Muscle of leg (tissue), 16 donors: ENCODE results near the gene ZNF568. TPM values are rescaled to one million over a fixed set of nuclear protein-coding genes. Genes with fewer than 3 reads are reported as not detected.

Experiments
- DNase-seq: peaks from one replicate; pipeline ENCODE4 v3.0.0; 2013
- H3K27ac ChIP-seq: one replicate; pipeline ENCODE4 v1.5.1; 2013; ENCODE audit warnings: mild to moderate bottlenecking, low read length, control low read depth
- H3K27me3 ChIP-seq: one replicate; pipeline ENCODE4 v1.6.1; 2013; ENCODE audit warnings: low read length; ENCODE audit not compliant: control insufficient read depth, insufficient read depth
- H3K36me3 ChIP-seq: one replicate; pipeline ENCODE4 v1.6.1; 2013; ENCODE audit warnings: low read length; ENCODE audit not compliant: control insufficient read depth, insufficient read depth
- H3K4me1 ChIP-seq: one replicate; pipeline ENCODE4 v1.6.1; 2013; ENCODE audit warnings: low read length; ENCODE audit not compliant: control insufficient read depth, insufficient read depth
- H3K4me3 ChIP-seq: one replicate; pipeline ENCODE4 v1.5.1; 2013; ENCODE audit warnings: low read length, control low read depth
- H3K9me3 ChIP-seq: replicated peaks from 2 replicates; pipeline ENCODE4 v1.6.1; 2013; ENCODE audit warnings: low read depth, low read length; ENCODE audit not compliant: control insufficient read depth
- WGBS: methylation state at CpG from one replicate; pipeline ENCODE4 v1.1.5; 2013; ENCODE audit warnings: missing lambda C conversion rate; ENCODE audit not compliant: insufficient coverage; 5-methylcytosine and 5-hydroxymethylcytosine counted together
- long read RNA-seq, 11 donors: transcript quantifications; one replicate each; lab custom pipeline, GENCODE V29; 2026
- polyA plus RNA-seq, 8 donors: library from polyadenylated mRNA; unstranded; fragments of 120-200 nt; gene quantifications; one replicate each; pipeline versions ENCODE4 v1.2.1 to v1.2.3, GENCODE V29; 2013; ENCODE audit warnings: inconsistent platforms in 1 of 8, low replicate concordance in 1 of 8; ENCODE audit not compliant: insufficient read length in 8 of 8, insufficient read depth in 1 of 8
- total RNA-seq: library from RNA; stranded (reverse); fragments of 120-200 nt; gene quantifications from one replicate; pipeline ENCODE4 v1.2.4, GENCODE V29; 2013

The ZNF568 gene
- 29.8 TPM for total RNA-seq
- polyA plus RNA-seq, result 10 to 100 TPM; 21.9 to 37.4 (median 30.8) TPM
- long read RNA-seq, donor 1, partial matches to known transcripts, result 0 of 3 reads
- long read RNA-seq, donor 1, other reads (novel, unspliced or antisense), result 0 of 3 reads
- long read RNA-seq, donor 2, result 0 reads
- long read RNA-seq, donor 3, transcript ZNF568-208 (3 exons, 1,902 nt), result major isoform, 5 of 8 reads
- long read RNA-seq, donor 3, partial matches to known transcripts, result 0 of 8 reads
- long read RNA-seq, donor 3, other reads (novel, unspliced or antisense), result 0 of 8 reads
- long read RNA-seq, donor 4, partial matches to known transcripts, result 0 of 6 reads
- long read RNA-seq, donor 4, other reads (novel, unspliced or antisense), result 0 of 6 reads
- long read RNA-seq, donor 5, partial matches to known transcripts, result 0 of 6 reads
- long read RNA-seq, donor 5, other reads (novel, unspliced or antisense), result 0 of 6 reads
- long read RNA-seq, donor 6, partial matches to known transcripts, result 0 of 4 reads
- long read RNA-seq, donor 6, other reads (novel, unspliced or antisense), result 0 of 4 reads
- long read RNA-seq, donor 7, partial matches to known transcripts, result 0 of 8 reads
- long read RNA-seq, donor 7, other reads (novel, unspliced or antisense), result 0 of 8 reads
- long read RNA-seq, donor 8, transcript ZNF568-208 (3 exons, 1,902 nt), result major isoform, 5 of 17 reads
- long read RNA-seq, donor 8, partial matches to known transcripts, result 8 of 17 reads
- long read RNA-seq, donor 8, other reads (novel, unspliced or antisense), result 0 of 17 reads
- long read RNA-seq, donor 9, partial matches to known transcripts, result 0 of 6 reads
- long read RNA-seq, donor 9, other reads (novel, unspliced or antisense), result 0 of 6 reads
- long read RNA-seq, donor 10, partial matches to known transcripts, result 0 of 7 reads
- long read RNA-seq, donor 10, other reads (novel, unspliced or antisense), result 0 of 7 reads
- long read RNA-seq, donor 11, partial matches to known transcripts, result 0 of 3 reads
- long read RNA-seq, donor 11, other reads (novel, unspliced or antisense), result 0 of 3 reads

DNA sequence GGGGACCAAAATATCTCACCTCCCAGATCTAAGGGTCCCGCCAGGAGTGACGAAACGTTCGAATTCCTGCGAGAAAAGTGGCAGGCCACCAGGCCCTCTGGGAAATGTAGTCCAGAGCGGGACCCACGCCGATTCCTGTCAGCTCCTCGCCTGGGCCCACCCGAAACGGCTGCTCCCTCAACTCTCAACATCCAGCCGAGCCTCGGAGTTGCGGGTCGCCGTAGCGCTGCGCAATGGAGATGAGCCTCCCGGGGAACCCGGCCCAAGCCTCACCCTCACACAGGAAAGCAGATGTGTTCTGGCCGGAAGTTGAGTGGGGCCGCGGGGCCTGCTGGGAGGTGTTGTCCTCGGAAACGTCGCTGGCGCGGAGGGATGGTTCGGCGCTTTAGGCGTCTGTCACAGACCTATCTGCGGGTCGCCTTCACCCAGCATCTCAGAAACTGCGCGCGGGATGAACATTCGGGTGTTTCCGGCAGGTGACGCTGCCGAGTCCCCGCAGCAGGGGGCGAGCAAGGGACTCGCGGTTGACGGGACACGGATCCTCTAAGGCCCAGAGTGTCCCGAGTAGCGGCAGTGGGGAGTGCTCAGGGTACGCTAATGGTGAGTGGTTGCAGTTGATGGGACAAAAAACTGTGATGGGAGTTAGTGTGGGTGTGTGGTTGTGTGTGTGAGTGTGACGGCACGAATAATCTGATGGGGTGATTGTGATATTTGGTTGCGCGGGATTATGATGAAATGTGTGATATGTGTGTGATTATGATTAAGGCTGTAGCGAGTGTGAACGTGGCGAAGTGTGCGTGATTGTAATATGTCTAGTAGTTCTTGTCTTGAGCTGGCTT, at the start of gene ZNF568, which contains the start of gene ZNF829:
ZNF568 (plus strand) TSS at position 341 of the 839 bp plus-strand sequence. CDS start 6,439 bp downstream, outside the sequence.
ZNF829 (minus strand) TSS at position 300 of the 839 bp plus-strand sequence. CDS start 1,124 bp downstream, outside the sequence.
- H3K9me3 ChIP-seq, result no peaks in the 10 kb centered on the region
- peak; percentile 97 for DNase-seq
- peak within 1 kb of the TSS; percentile 97 for H3K27ac ChIP-seq
- H3K27me3 ChIP-seq, result no peaks in the 10 kb centered on the region
- peaks cover 9% of the 10 kb centered on the region for H3K4me1 ChIP-seq
- under 1% methylated on average over 48 of the region's 57 CpGs for WGBS
- peaks cover 14% of the 10 kb centered on the region for H3K36me3 ChIP-seq
- H3K4me3 ChIP-seq, result peak within 1 kb of the TSS; percentile 87

DNA sequence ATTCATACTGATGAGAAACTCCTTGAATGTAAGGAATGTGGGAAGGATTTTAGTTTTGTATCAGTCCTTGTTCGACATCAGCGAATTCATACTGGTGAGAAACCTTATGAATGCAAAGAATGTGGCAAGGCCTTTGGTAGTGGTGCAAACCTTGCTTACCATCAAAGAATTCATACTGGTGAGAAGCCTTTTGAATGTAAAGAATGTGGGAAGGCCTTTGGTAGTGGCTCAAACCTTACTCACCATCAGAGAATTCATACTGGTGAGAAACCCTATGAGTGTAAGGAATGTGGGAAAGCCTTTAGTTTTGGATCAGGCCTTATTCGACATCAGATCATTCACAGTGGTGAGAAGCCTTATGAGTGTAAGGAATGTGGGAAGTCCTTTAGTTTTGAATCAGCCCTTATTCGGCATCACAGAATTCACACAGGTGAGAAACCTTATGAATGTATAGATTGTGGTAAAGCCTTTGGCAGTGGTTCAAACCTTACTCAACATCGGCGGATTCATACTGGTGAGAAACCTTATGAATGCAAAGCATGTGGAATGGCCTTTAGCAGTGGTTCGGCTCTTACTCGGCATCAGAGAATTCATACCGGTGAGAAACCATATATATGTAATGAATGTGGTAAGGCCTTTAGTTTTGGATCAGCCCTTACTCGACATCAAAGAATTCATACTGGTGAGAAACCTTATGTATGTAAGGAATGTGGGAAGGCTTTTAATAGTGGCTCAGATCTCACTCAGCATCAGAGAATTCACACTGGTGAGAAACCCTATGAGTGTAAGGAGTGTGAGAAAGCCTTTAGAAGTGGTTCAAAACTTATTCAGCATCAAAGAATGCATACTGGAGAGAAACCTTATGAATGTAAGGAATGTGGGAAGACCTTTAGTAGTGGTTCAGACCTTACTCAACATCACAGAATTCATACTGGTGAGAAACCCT, 38.9 kb upstream of the ZNF568 start:
- Histone ChIP-seq H3K36me3 (peaks cover 16% of the 10 kb centered on the region), H3K27ac (no peak overlapping the region), H3K27me3 (no peaks in the 10 kb centered on the region), H3K9me3 (peaks cover 64% of the 10 kb centered on the region), H3K4me3 (no peak overlapping the region), H3K4me1 (no peaks in the 10 kb centered on the region)
- WGBS, result 98% methylated on average over 6 of the region's 10 CpGs
- no peak for DNase-seq

DNA sequence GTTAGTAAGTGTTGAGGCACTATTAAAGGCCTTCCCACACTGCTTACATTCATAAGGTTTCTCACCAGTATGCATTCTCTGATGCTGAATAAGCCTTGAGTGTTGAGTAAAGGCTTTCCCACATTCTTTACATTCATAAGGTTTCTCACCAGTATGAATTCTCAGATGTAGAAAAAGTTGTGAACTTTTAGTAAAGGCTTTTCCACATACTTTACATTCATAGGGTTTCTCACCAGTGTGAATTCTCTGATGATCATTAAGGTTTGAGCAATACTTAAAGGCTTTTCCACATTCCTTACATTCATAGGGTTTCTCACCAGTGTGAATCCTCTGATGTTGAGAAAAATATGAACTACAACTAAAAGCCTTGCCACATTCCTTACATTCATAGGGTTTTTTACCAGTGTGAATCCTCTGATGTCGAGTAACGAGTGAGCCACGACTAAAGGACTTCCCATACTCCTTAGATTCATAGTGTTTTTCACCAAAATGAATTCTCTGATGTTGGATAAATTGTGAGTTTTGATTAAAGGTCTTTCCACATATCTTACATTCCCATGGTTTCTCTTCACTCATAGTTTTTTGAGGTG, 24.3 kb upstream of the ZNF568 start:
- Histone ChIP-seq H3K4me3 (no peak overlapping the region), H3K36me3 (peaks cover 32% of the 10 kb centered on the region), H3K4me1 (no peaks in the 10 kb centered on the region), H3K27me3 (no peaks in the 10 kb centered on the region), H3K9me3 (peaks cover 67% of the 10 kb centered on the region), H3K27ac (no peak overlapping the region)
- DNase-seq, result no peak
- WGBS, result no CpG with 5 or more reads among the region's 3 CpGs

DNA sequence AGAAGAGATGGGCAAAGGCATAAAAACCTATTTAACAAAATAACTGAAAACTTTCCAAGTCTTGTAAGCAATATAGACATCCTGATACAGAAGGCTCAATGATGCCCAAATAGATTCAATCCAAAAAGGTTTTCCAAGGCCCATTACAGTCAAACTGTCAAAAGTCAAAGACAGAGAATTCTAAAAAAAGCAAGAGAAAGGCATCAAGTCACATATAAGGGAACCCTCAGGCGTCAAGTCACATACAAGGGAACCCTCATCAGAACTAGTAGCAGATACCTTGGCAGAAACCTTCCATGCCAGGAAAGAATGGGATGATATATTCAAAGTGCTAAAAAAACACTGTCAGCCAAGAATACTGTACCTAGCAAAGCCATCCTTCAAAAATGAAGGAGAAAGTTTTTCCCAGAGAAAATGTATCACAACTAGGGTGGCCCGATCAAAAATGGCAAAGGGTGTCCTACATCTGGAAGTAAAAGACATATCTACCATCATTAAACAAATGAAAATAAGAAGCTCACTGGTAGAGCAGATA, 21.2 kb upstream of the ZNF568 start:
- Histone ChIP-seq H3K4me1 (no peaks in the 10 kb centered on the region), H3K36me3 (peaks cover 36% of the 10 kb centered on the region), H3K27me3 (no peaks in the 10 kb centered on the region), H3K4me3 (no peak overlapping the region), H3K9me3 (peaks cover 73% of the 10 kb centered on the region), H3K27ac (no peak overlapping the region)
- no CpG with 5 or more reads among the region's 2 CpGs for WGBS
- DNase-seq, result no peak

DNA sequence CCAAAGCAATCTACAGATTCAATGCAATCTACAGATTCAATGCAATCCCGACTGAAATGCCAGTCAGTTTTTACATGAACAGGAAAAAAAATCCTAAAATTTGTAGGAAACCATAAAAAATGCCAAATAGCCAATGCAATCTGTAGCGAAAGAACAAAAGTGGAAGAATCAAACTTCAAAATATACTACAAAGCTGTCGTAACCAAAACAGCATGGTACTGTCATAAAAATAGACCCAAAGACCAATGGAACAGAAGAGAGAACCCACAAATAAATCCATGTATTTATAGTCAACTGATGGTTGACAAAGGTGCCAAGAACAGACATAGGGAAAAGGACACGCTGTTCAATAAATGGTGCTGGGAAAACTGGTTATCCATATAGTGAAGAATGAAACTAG, 17.7 kb upstream of the ZNF568 start:
- no peak overlapping the region for H3K4me3 ChIP-seq
- peaks cover 32% of the 10 kb centered on the region for H3K36me3 ChIP-seq
- DNase-seq, result no peak

DNA sequence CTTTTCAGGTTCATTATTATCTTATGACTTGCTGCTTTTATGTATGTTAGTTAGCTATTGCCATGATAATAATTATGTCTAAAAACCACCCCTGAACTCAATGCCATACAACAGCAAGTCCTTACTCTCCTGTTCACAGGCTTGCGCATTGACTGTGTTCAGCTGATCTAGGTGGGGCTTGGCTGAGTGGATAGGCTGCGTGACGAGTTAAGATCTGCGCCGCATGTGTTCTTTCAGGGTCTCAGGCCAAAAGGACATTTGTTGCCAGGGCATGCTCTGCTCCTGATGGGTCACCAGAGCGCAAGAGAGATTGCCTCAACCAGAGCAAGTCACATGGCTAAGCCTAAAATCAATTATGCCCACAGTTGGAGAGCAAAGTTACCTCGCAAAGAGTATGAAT, 859 bp downstream of the ZNF568 start:
- Histone ChIP-seq H3K4me3 (peak overlapping the region; percentile 87), H3K27me3 (no peaks in the 10 kb centered on the region), H3K27ac (peak overlapping the region; percentile 97), H3K36me3 (peaks cover 14% of the 10 kb centered on the region), H3K4me1 (peaks cover 9% of the 10 kb centered on the region), H3K9me3 (no peaks in the 10 kb centered on the region)
- peak; percentile 71 for DNase-seq
- 32% methylated on average over 5 of the region's 7 CpGs for WGBS

More for the DNA sequence above, 17.7 kb upstream of the ZNF568 start:
- Histone ChIP-seq H3K27me3 (no peaks in the 10 kb centered on the region), H3K9me3 (peaks cover 57% of the 10 kb centered on the region), H3K27ac (no peak overlapping the region), H3K4me1 (no peaks in the 10 kb centered on the region)
- WGBS, result no CpG with 5 or more reads among the region's 4 CpGs

DNA sequence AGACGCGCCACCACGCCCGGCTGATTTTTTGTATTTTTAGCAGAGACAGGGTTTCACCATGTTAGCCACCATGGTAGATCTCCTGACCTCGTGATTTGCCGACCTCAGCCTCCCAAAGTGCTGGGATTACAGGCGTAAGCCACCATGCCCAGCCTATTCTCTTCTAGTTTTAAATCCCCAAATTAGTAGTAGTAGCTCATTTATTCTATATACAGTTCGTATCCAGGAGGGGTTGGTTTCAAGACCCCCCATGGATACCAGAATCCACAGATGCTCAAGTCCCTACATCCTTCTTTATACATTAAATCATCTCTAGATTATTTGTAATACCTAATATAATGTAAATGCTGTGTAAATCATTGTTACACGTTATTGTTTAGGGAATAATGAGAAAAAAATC, 2.0 kb downstream of the ZNF568 start:
- H3K36me3 ChIP-seq, result peaks cover 16% of the 10 kb centered on the region

DNA sequence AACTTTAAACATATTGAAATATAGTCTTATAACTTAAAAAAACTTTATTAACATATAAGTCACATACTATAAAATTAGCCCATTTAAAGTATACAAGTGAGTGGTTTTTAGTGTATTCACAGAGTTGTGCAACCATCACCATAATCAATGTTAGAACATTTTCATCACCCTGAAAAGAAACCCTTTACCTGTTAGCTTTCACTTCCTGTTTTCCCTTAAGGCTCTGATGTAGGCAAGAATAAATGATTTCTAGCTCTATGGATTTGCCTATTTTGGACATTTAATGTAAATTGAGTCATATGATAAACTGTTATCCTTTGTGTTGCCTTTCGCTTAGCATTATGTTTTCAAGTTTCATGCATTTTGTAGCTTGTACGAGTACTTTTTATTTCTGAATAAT, 15.6 kb downstream of the ZNF568 start:
- H3K27me3 ChIP-seq, result no peaks in the 10 kb centered on the region
- WGBS, result no CpG with 5 or more reads among the region's 2 CpGs
- peaks cover 11% of the 10 kb centered on the region for H3K36me3 ChIP-seq
- H3K4me1 ChIP-seq, result no peaks in the 10 kb centered on the region
- H3K27ac ChIP-seq, result no peak overlapping the region
- no peaks in the 10 kb centered on the region for H3K9me3 ChIP-seq
- no peak overlapping the region for H3K4me3 ChIP-seq
- DNase-seq, result no peak

More for the DNA sequence above, 2.0 kb downstream of the ZNF568 start:
- Histone ChIP-seq H3K27me3 (no peaks in the 10 kb centered on the region), H3K9me3 (no peaks in the 10 kb centered on the region), H3K4me3 (no peak overlapping the region), H3K4me1 (peaks cover 9% of the 10 kb centered on the region), H3K27ac (no peak overlapping the region)
- no peak for DNase-seq
- 92% methylated on average over 4 of the region's 9 CpGs for WGBS
